Measurements from ENCODE around the gene RNF115. TPM values are rescaled to one million over a fixed set of nuclear protein-coding genes. Genes with fewer than 3 reads are reported as not detected.

Gene RNF115
- total and polyA plus RNA-seq, 2 of the 4 experiments (the other 2 are of a cell fraction) = 13.5 to 22.9 TPM

GRCh38 chr1:145758116-145758515 is 65.8 kb downstream of the RNF115 start:
- no peak overlapping the region for H2BK15ac ChIP-seq (ENCODE audit: low read depth, low read length)
- no peak overlapping the region for H3K56ac ChIP-seq (ENCODE audit: extremely low read depth, insufficient read depth, low read length)
- ChIA-PET POLR2A (ENCODE audit: unreplicated experiment) (no interaction called here), CTCF (no interaction called here)
- in situ Hi-C loops (cut with MboI; ENCODE audit: low sequenced_read_pairs) (no loop called here), intact Hi-C loops (cut with micrococcal nuclease) (no loop called here), dilution Hi-C loops (cut with HindIII; ENCODE audit: low sequenced_read_pairs, unreplicated experiment) (no loop called here)
- no peak overlapping the region for H2BK5ac ChIP-seq (ENCODE audit: low read depth, low read length, poor library complexity, severe bottlenecking)
- no peak overlapping the region for H3K9ac ChIP-seq (ENCODE audit: low read depth, low read length)
- H2BK120ac ChIP-seq (ENCODE audit: low read depth, low read length) = no peak overlapping the region
- H3K9me3 ChIP-seq (ENCODE audit: control insufficient read depth, insufficient read depth, low read length) = peaks cover 2% of the 10 kb centered on the region; the same call in 1 of the 2 replicates
- no peak for TF ChIP-seq NFE2L2 (IDR thresholded peaks at IDR 0.05; ENCODE audit: low read depth, low read length)
- no peak for TF ChIP-seq RCOR1 (IDR thresholded peaks at IDR 0.05; ENCODE audit: insufficient replicate concordance, low read length)
- no peak for TF ChIP-seq CEBPB (IDR thresholded peaks at IDR 0.05; ENCODE audit: low read depth, low read length)
- no peak for TF ChIP-seq MAFK (IDR thresholded peaks at IDR 0.05; ENCODE audit: low read depth, low read length)
- no peak overlapping the region for H2BK20ac ChIP-seq (ENCODE audit: low read depth, low read length)
- no peak overlapping the region for H3K27ac ChIP-seq (ENCODE audit: insufficient read depth, low read length)
- H3K79me1 ChIP-seq (ENCODE audit: low read depth in 1 of 2, low read length in 2 of 2) = peaks cover 31 to 75% of the 10 kb centered on the region in 2 experiments
- no peak overlapping the region for H3K4me2 ChIP-seq (ENCODE audit: low read depth, low read length)
- H3K23ac ChIP-seq (ENCODE audit: low read depth, low read length) = no peak overlapping the region
- H4K5ac ChIP-seq (ENCODE audit: low read depth, low read length) = no peak overlapping the region
- H3K4ac ChIP-seq (ENCODE audit: low read depth, low read length) = no peak overlapping the region
- 0 out of 2 replicates have a peak, but pooled peaks cover 1% of the 10 kb centered on the region for H3K9me1 ChIP-seq (ENCODE audit: insufficient read depth, low read length)
- H3K27me3 ChIP-seq (ENCODE audit: control insufficient read depth, insufficient read depth, low read length) = no peaks in the 10 kb centered on the region
- H2AFZ ChIP-seq (replicated peaks; ENCODE audit: low read length, poor library complexity) = no peak overlapping the region
- peaks cover 13% of the 10 kb centered on the region for H3K36me3 ChIP-seq (ENCODE audit: control insufficient read depth, insufficient read depth, low read length)
- no CpG with 5 or more reads among the region's 1 CpG for WGBS, 2 experiments (ENCODE audit: extremely low coverage in 2 of 2, insufficient read length in 1 of 2)
- H2AK5ac ChIP-seq (ENCODE audit: low read depth, low read length) = no peak overlapping the region
- no peak overlapping the region for H3K14ac ChIP-seq (replicated peaks; ENCODE audit: low read depth, low read length)
- no peak overlapping the region for H2AK9ac ChIP-seq (replicated peaks; ENCODE audit: low read depth, low read length, poor library complexity)
- no peaks in the 10 kb centered on the region for H3K4me1 ChIP-seq (ENCODE audit: control insufficient read depth, insufficient read depth, low read length)
- no peak for ATAC-seq (ENCODE audit: low read depth)
- H4K8ac ChIP-seq (ENCODE audit: low read depth in 2 of 2, low read length in 2 of 2) = no peak overlapping the region
- H3K18ac ChIP-seq (ENCODE audit: low read depth, low read length) = no peak overlapping the region
- no peak overlapping the region for H3K4me3 ChIP-seq (ENCODE audit: insufficient read depth, low read depth, low read length)
- DNase-seq = no peak
- H4K91ac ChIP-seq (ENCODE audit: insufficient read depth, low read depth, low read length) = no peak overlapping the region
- no TSS peak for BruUV-seq (replicated peaks)
- H4K20me1 ChIP-seq (ENCODE audit: insufficient read depth, low read length) = no peaks in the 10 kb centered on the region

Data from IMR-90 (cell line).